Neural progenitor cell (in vitro differentiated cells): ENCODE measurements around the gene DAB2. TPM values are rescaled to one million over a fixed set of nuclear protein-coding genes. Genes with fewer than 3 reads are reported as not detected.
A peak's percentile ranks its signal among the peaks of the same experiment; 100 is the strongest.

Experiments used
- DNase-seq: peaks from one replicate; pipeline ENCODE4 v3.0.0-alpha.2; 2016; ENCODE audit warnings: low spot score
- H2AFZ ChIP-seq: fragments of 200-600 bp; sonication (generic); replicated peaks from 2 replicates; pipeline ENCODE4 v1.6.1; 2016; ENCODE audit warnings: antibody characterized with exemption
- H3F3A ChIP-seq: fragments of 200-600 bp; sonication (generic); 2 replicates; pipeline ENCODE4 v1.6.1; 2016; ENCODE audit warnings: antibody characterized with exemption, low read depth
- H3K27ac ChIP-seq: fragments of 200-600 bp; sonication (generic); 2 replicates; pipeline ENCODE4 v1.5.1; 2016; ENCODE audit warnings: mild to moderate bottlenecking
- H3K27me3 ChIP-seq: fragments of 200-600 bp; sonication (generic); 2 replicates; pipeline ENCODE4 v1.6.1; 2016; ENCODE audit warnings: mild to moderate bottlenecking, moderate library complexity
- H3K36me3 ChIP-seq: fragments of 200-600 bp; sonication (generic); 2 replicates; pipeline ENCODE4 v1.5.1; 2016
- H3K4me1 ChIP-seq: fragments of 200-600 bp; sonication (generic); 2 replicates; pipeline ENCODE4 v1.6.1; 2016; ENCODE audit warnings: mixed run types
- H3K4me2 ChIP-seq: fragments of 200-600 bp; sonication (generic); 2 replicates; pipeline ENCODE4 v1.6.1; 2016
- H3K4me3 ChIP-seq: fragments of 200-600 bp; sonication (generic); 2 replicates; pipeline ENCODE4 v1.5.1; 2016
- H3K79me2 ChIP-seq: fragments of 200-600 bp; sonication (generic); 2 replicates; pipeline ENCODE4 v1.6.1; 2016; ENCODE audit warnings: low read depth
- H3K9ac ChIP-seq: fragments of 200-600 bp; sonication (generic); 2 replicates; pipeline ENCODE4 v1.6.1; 2016
- H3K9me3 ChIP-seq: fragments of 200-600 bp; sonication (generic); 2 replicates; pipeline ENCODE4 v1.5.1; 2016; ENCODE audit warnings: low read depth
- H4K20me1 ChIP-seq: fragments of 200-600 bp; sonication (generic); 2 replicates; pipeline ENCODE4 v1.6.1; 2016; ENCODE audit warnings: low read depth
- H3K27ac Mint-ChIP-seq: 3 replicates; pipeline ENCODE4 v1.8.0; 2021; ENCODE audit warnings: mixed read lengths
- H3K27me3 Mint-ChIP-seq: 2 replicates; pipeline ENCODE4 v1.8.0; 2022; ENCODE audit warnings: low read depth, mild to moderate bottlenecking, inconsistent platforms, moderate library complexity, mixed read lengths; ENCODE audit not compliant: insufficient read depth
- H3K36me3 Mint-ChIP-seq: 3 replicates; pipeline ENCODE4 v1.8.0; 2021; ENCODE audit warnings: mixed read lengths
- H3K4me1 Mint-ChIP-seq: 3 replicates; pipeline ENCODE4 v1.8.0; 2021; ENCODE audit warnings: mixed read lengths
- H3K4me3 Mint-ChIP-seq: 3 replicates; pipeline ENCODE4 v1.8.0; 2021; ENCODE audit warnings: mild to moderate bottlenecking, moderate library complexity, mixed read lengths
- H3K9me3 Mint-ChIP-seq: 3 replicates; pipeline ENCODE4 v1.8.0; 2020; ENCODE audit warnings: mixed read lengths
- EZH2 ChIP-seq: fragments of 200-600 bp; sonication (generic); IDR thresholded peaks from 2 replicates; pipeline ENCODE4 v1.6.1; 2017; ENCODE audit warnings: antibody characterized with exemption, mild to moderate bottlenecking, moderate library complexity
- EZH2phosphoT487 ChIP-seq: fragments of 200-600 bp; sonication (generic); IDR thresholded peaks from 2 replicates; pipeline ENCODE4 v1.6.1; 2017; ENCODE audit warnings: antibody characterized with exemption
- total RNA-seq: library from RNA; depleted of rRNA; stranded (reverse); fragments of >200 nt; gene quantifications from 2 replicates; pipeline ENCODE4 v1.2.3, GENCODE V29; 2015; ENCODE audit warnings: low replicate concordance
- TF ChIP-seq, protein P1 (sequence below): fragments of 200-600 bp; sonication (generic); IDR thresholded peaks from 2 replicates; pipeline ENCODE4 v1.5.1; 2017; ENCODE audit warnings: antibody characterized with exemption, mild to moderate bottlenecking

DAB2 gene
- total RNA-seq, 1 donor from 2014 or later = 9.9 TPM

GRCh38 chr5:39447059-39447458, 22.3 kb upstream of the DAB2 start:
- no peaks in the 10 kb centered on the region for H3F3A ChIP-seq
- H3K9ac ChIP-seq = no peak overlapping the region
- H3K9me3 ChIP-seq = no peaks in the 10 kb centered on the region
- Mint-ChIP-seq H3K27me3 (peaks cover 2% of the 10 kb centered on the region), H3K36me3 (no peaks in the 10 kb centered on the region), H3K4me3 (no peak overlapping the region), H3K27ac (no peak overlapping the region), H3K4me1 (no peaks in the 10 kb centered on the region), H3K9me3 (no peaks in the 10 kb centered on the region)
- H2AFZ ChIP-seq = peak overlapping the region; percentile 5
- H3K27me3 ChIP-seq = no peaks in the 10 kb centered on the region
- no peak overlapping the region for H3K4me3 ChIP-seq
- DNase-seq = no peak
- no peaks in the 10 kb centered on the region for H3K79me2 ChIP-seq
- TF ChIP-seq EZH2phosphoT487 (no peak), EZH2 (no peak)
- TF ChIP-seq, protein P1, sequence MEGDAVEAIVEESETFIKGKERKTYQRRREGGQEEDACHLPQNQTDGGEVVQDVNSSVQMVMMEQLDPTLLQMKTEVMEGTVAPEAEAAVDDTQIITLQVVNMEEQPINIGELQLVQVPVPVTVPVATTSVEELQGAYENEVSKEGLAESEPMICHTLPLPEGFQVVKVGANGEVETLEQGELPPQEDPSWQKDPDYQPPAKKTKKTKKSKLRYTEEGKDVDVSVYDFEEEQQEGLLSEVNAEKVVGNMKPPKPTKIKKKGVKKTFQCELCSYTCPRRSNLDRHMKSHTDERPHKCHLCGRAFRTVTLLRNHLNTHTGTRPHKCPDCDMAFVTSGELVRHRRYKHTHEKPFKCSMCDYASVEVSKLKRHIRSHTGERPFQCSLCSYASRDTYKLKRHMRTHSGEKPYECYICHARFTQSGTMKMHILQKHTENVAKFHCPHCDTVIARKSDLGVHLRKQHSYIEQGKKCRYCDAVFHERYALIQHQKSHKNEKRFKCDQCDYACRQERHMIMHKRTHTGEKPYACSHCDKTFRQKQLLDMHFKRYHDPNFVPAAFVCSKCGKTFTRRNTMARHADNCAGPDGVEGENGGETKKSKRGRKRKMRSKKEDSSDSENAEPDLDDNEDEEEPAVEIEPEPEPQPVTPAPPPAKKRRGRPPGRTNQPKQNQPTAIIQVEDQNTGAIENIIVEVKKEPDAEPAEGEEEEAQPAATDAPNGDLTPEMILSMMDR = no peak
- no peaks in the 10 kb centered on the region for H4K20me1 ChIP-seq
- no peaks in the 10 kb centered on the region for H3K4me1 ChIP-seq
- no peak overlapping the region for H3K4me2 ChIP-seq
- H3K27ac ChIP-seq = no peak overlapping the region
- no peaks in the 10 kb centered on the region for H3K36me3 ChIP-seq

GRCh38 chr5:39446231-39446630, 21.5 kb upstream of the DAB2 start:
- Mint-ChIP-seq H3K9me3 (no peaks in the 10 kb centered on the region), H3K27ac (no peak overlapping the region), H3K36me3 (no peaks in the 10 kb centered on the region), H3K4me3 (no peak overlapping the region), H3K27me3 (peaks cover 2% of the 10 kb centered on the region), H3K4me1 (no peaks in the 10 kb centered on the region)
- Histone ChIP-seq H3K4me1 (no peaks in the 10 kb centered on the region), H3K4me2 (no peak overlapping the region), H3K9ac (no peak overlapping the region), H3K79me2 (no peaks in the 10 kb centered on the region), H3F3A (no peaks in the 10 kb centered on the region), H3K27ac (no peak overlapping the region), H2AFZ (no peak overlapping the region), H3K36me3 (no peaks in the 10 kb centered on the region), H3K4me3 (no peak overlapping the region), H3K27me3 (no peaks in the 10 kb centered on the region), H4K20me1 (no peaks in the 10 kb centered on the region), H3K9me3 (no peaks in the 10 kb centered on the region)
- TF ChIP-seq EZH2phosphoT487 = no peak
- TF ChIP-seq, protein P1 = no peak
- DNase-seq = no peak

DNA sequence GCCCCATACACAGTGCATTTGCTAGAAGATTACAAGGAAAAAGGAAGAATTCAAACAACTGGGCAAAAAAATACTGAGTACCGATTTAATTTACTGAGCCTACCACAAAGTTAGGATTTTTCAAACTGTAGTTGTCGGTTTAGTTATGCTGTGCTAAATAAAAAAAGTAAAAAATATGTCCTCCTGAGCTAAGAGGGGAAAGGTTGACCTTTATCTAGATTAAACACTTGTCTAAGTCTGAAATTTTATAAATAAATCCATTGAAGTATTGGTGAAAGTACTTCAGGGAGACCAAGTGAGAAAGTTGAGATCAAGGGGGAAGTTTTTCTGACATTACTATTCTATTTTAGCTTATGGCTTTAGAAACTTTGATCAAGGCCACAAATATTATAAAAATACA, 19.1 kb upstream of the DAB2 start:
- no peaks in the 10 kb centered on the region for H3K4me1 ChIP-seq
- H3K36me3 ChIP-seq = no peaks in the 10 kb centered on the region
- no peak overlapping the region for H3K4me3 ChIP-seq
- H3K4me3 Mint-ChIP-seq = no peak overlapping the region
- no peak overlapping the region for H3K9ac ChIP-seq
- no peaks in the 10 kb centered on the region for H3K4me1 Mint-ChIP-seq
- no peaks in the 10 kb centered on the region for H3K27me3 Mint-ChIP-seq
- no peaks in the 10 kb centered on the region for H3K9me3 Mint-ChIP-seq
- no peaks in the 10 kb centered on the region for H3K36me3 Mint-ChIP-seq
- H3K27ac ChIP-seq = no peak overlapping the region
- no peak overlapping the region for H3K4me2 ChIP-seq
- TF ChIP-seq, protein P1 = no peak
- no peak for TF ChIP-seq EZH2
- no peak for TF ChIP-seq EZH2phosphoT487
- no peak overlapping the region for H3K27ac Mint-ChIP-seq
- H4K20me1 ChIP-seq = no peaks in the 10 kb centered on the region
- no peaks in the 10 kb centered on the region for H3F3A ChIP-seq
- H3K27me3 ChIP-seq = no peaks in the 10 kb centered on the region
- DNase-seq = no peak
- no peaks in the 10 kb centered on the region for H3K9me3 ChIP-seq
- H2AFZ ChIP-seq = no peak overlapping the region
- no peaks in the 10 kb centered on the region for H3K79me2 ChIP-seq

DNA sequence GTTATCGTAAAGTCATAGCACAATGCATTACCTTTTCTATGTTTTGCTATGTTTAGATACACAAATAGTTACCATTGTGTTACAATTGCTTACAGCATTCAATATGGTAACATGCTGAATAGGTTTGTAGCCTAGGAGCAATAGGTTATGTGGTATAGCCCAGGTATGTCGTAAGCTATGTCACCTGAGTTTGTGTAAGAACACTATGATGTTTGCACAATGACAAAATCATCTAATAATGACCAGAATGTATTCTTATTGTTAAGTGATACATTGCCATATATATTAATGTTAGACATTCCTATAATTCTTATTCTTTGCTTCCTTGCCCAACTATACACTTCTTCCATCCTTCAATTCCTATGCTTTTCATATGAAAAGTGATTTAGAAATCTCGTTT, 18.2 kb upstream of the DAB2 start:
- H2AFZ ChIP-seq = no peak overlapping the region
- H3K4me1 ChIP-seq = no peaks in the 10 kb centered on the region

More for the DNA sequence above, 18.2 kb upstream of the DAB2 start:
- H3K27me3 ChIP-seq = no peaks in the 10 kb centered on the region
- H4K20me1 ChIP-seq = no peaks in the 10 kb centered on the region
- no peaks in the 10 kb centered on the region for H3K36me3 ChIP-seq
- no peak overlapping the region for H3K4me2 ChIP-seq
- Mint-ChIP-seq H3K36me3 (no peaks in the 10 kb centered on the region), H3K27ac (no peak overlapping the region), H3K4me1 (no peaks in the 10 kb centered on the region), H3K27me3 (no peaks in the 10 kb centered on the region), H3K9me3 (no peaks in the 10 kb centered on the region), H3K4me3 (no peak overlapping the region)
- no peak overlapping the region for H3K4me3 ChIP-seq
- H3K9ac ChIP-seq = no peak overlapping the region
- no peak for DNase-seq
- H3K9me3 ChIP-seq = no peaks in the 10 kb centered on the region
- H3K27ac ChIP-seq = no peak overlapping the region
- no peaks in the 10 kb centered on the region for H3K79me2 ChIP-seq
- no peaks in the 10 kb centered on the region for H3F3A ChIP-seq
- no peak for TF ChIP-seq EZH2
- TF ChIP-seq EZH2phosphoT487 = no peak
- TF ChIP-seq, protein P1 = no peak
